Endothelial cell (in vitro differentiated cells): Measurements from ENCODE around the gene MXI1. TPM values are rescaled to one million over a fixed set of nuclear protein-coding genes. Genes with fewer than 3 reads are reported as not detected.

Source experiments
- DNase-seq: peaks from one replicate; pipeline ENCODE4 v3.0.0; 2021; ENCODE audit warnings: low spot score
- H3K27ac Mint-ChIP-seq: one replicate; pipeline ENCODE4 v1.8.0; 2021; ENCODE audit warnings: mixed read lengths, inconsistent platforms; ENCODE audit not compliant: unreplicated experiment
- H3K27me3 Mint-ChIP-seq: one replicate; pipeline ENCODE4 v1.8.0; 2021; ENCODE audit warnings: mild to moderate bottlenecking, moderate library complexity, mixed read lengths, inconsistent platforms; ENCODE audit not compliant: unreplicated experiment
- H3K36me3 Mint-ChIP-seq: one replicate; pipeline ENCODE4 v1.8.0; 2021; ENCODE audit warnings: mild to moderate bottlenecking, low read depth, mixed read lengths, inconsistent platforms; ENCODE audit not compliant: unreplicated experiment
- H3K4me1 Mint-ChIP-seq: one replicate; pipeline ENCODE4 v1.8.0; 2021; ENCODE audit warnings: mild to moderate bottlenecking, mixed read lengths, inconsistent platforms; ENCODE audit not compliant: unreplicated experiment
- H3K4me3 Mint-ChIP-seq: one replicate; pipeline ENCODE4 v1.8.0; 2021; ENCODE audit warnings: mild to moderate bottlenecking, mixed read lengths, inconsistent platforms; ENCODE audit not compliant: unreplicated experiment
- H3K9me3 Mint-ChIP-seq: one replicate; pipeline ENCODE4 v1.8.0; 2021; ENCODE audit warnings: mixed read lengths, inconsistent platforms; ENCODE audit not compliant: unreplicated experiment
- CTCF ChIP-seq: fragments of 200-600 bp; sonication (generic); IDR thresholded peaks from one replicate; pipeline ENCODE4 v1.5.0; 2021; ENCODE audit warnings: antibody characterized with exemption; ENCODE audit not compliant: unreplicated experiment
- total RNA-seq: library from RNA; stranded (reverse); fragmentation: NEBNext Ultra II Directional; extraction: Animal tissue kit (Norgen Biotek cat#: 25700); gene quantifications from one replicate; pipeline ENCODE4 v1.2.1, GENCODE V29; 2021; ENCODE audit not compliant: unreplicated experiment

The MXI1 gene
- total RNA-seq, 1 donor from 2014 or later, result 10.3 TPM

GRCh38 chr10:110335314-110336064 is 128.1 kb downstream of the MXI1 start:
- Mint-ChIP-seq H3K4me3 (no peak overlapping the region), H3K4me1 (no peaks in the 10 kb centered on the region), H3K27me3 (peaks cover 10% of the 10 kb centered on the region), H3K36me3 (peaks cover 10% of the 10 kb centered on the region), H3K27ac (no peak overlapping the region), H3K9me3 (peaks cover 5% of the 10 kb centered on the region)
- no peak for TF ChIP-seq CTCF
- DNase-seq, result no peak

GRCh38 chr10:110336111-110336721 is 128.8 kb downstream of the MXI1 start:
- H3K4me1 Mint-ChIP-seq, result no peaks in the 10 kb centered on the region
- no peak for TF ChIP-seq CTCF
- no peak overlapping the region for H3K27ac Mint-ChIP-seq
- no peaks in the 10 kb centered on the region for H3K9me3 Mint-ChIP-seq
- H3K4me3 Mint-ChIP-seq, result no peak overlapping the region
- no peak for DNase-seq
- peaks cover 6% of the 10 kb centered on the region for H3K36me3 Mint-ChIP-seq
- H3K27me3 Mint-ChIP-seq, result peaks cover 9% of the 10 kb centered on the region

Other genes with a start within 250 kb of the MXI1 start
- gene ADD3, start 199.6 kb upstream of the MXI1 start, total RNA-seq, result 125 TPM
- gene SMNDC1, start 97.3 kb downstream of the MXI1 start, total RNA-seq, result 35.4 TPM